GM23248 (cell line): Measurements from ENCODE around the gene KCTD8.

ENCODE experiments used
- EZH2 ChIP-seq: fragments of 200-600 bp; sonication (generic); IDR thresholded peaks from 2 replicates; pipeline ENCODE4 v1.6.1; 2018; ENCODE audit warnings: antibody characterized with exemption, mild to moderate bottlenecking; ENCODE audit not compliant: insufficient read depth, poor library complexity, severe bottlenecking
- EZH2phosphoT487 ChIP-seq: fragments of 200-600 bp; sonication (generic); IDR thresholded peaks from 2 replicates; pipeline ENCODE4 v1.6.1; 2018; ENCODE audit warnings: antibody characterized with exemption, moderate library complexity, mild to moderate bottlenecking, low read depth; ENCODE audit not compliant: insufficient read depth

DNA sequence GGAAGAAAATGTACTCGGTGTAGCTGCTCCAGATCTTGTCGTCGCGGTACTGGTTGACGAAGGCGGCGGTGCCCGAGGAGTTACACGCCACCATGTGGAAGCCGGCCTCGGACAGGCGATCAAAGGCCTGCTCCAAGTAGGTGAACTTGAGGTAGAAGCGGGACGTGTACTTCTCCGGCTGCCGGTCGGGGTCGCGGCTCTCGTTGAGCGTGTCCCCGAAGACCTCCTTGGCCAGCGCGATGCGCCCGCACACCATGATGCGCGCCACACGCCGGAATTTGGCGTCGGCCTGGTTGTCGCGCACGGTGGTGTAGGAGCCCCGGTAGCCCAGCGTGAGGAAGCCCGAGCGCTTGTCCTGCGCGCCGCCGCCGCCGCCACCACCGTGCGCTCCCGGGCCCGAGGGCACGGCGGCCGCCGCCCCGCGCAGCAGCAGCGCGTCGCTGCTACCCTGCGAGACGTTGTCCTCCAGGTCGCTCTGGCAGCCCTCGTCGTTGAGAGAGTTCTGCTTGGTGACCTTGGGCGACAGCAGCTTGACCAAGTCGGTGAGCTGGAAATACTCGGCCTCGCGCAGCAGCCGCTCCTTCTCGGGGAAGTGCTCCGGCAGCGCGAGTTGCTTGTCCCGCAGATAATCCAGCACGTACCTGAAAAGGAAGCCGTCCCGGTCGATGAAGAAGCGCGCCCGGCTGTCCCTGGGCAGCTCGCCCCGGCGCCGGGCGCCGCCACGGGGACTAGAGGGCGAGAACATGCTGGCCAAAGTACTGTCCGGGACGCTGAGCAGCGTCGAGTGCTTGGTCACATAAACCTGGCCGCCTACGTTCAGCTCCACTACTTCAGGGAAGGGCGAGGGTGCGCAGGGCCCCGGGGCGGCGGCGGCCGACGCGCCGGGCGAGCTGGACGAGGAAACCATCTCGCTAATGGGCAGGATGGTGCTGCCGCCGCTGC is 775 bp downstream of the KCTD8 start:
- TF ChIP-seq EZH2 (peak; percentile 49), EZH2phosphoT487 (0 out of 2 replicates have a peak, but pooled peaks have one; percentile 34)
